Heart left ventricle (tissue), 13 donors: ENCODE measurements around the gene TACO1.

ENCODE experiments used
- CTCF ChIP-seq, 12 donors: fragments of 200-600 bp; sonication (generic) in 4 of 12; IDR thresholded peaks; one replicate each; pipeline versions ENCODE4 v1.5.0 to v1.8.0; 2018 to 2022; ENCODE audit warnings: antibody characterized with exemption in 12 of 12, mild to moderate bottlenecking in 5 of 12
- POLR2A ChIP-seq, 2 donors: fragments of 450-650 bp; IDR thresholded peaks; one replicate each; pipeline ENCODE4 v1.6.1; 2017; ENCODE audit warnings: antibody characterized with exemption in 2 of 2, mild to moderate bottlenecking in 2 of 2, moderate library complexity in 2 of 2
- donor health status: ischemic (EF 13 %, LVEDD 7.1; RV severe dilation, severe dysfunction).
- donor health status: DM: no; HTN: yes; CAD: no.
- donor health status: DM: no; HTN: no; CAD: no.
- donor health status: ischemic (EF 25% LVEDD 6.9; RV normal size, moderate dysfunction).
- donor health status: ischemic (EF 25% LVEDD 5.7; RV mildly dilated, moderate dysfunction).
- donor health status: ischemic (EF 35%, LVEDD 5.7; RV mildly dilated, moderate dysfunction).
- donor health status: nonischemic (EF 11% LVEDD 7.7; RV severe dilation, severe dysfunction).
- donor health status: DM: yes; HTN: yes; CAD: no.
- donor health status: PGD.
- donor health status: ischemic (EF 29% LVEDD 5.4; RV normal size, mild dysfunction).
- donor health status: nonischemic (EF 23%, LVEDD 6.1; RV moderate dilation, normal function).

DNA sequence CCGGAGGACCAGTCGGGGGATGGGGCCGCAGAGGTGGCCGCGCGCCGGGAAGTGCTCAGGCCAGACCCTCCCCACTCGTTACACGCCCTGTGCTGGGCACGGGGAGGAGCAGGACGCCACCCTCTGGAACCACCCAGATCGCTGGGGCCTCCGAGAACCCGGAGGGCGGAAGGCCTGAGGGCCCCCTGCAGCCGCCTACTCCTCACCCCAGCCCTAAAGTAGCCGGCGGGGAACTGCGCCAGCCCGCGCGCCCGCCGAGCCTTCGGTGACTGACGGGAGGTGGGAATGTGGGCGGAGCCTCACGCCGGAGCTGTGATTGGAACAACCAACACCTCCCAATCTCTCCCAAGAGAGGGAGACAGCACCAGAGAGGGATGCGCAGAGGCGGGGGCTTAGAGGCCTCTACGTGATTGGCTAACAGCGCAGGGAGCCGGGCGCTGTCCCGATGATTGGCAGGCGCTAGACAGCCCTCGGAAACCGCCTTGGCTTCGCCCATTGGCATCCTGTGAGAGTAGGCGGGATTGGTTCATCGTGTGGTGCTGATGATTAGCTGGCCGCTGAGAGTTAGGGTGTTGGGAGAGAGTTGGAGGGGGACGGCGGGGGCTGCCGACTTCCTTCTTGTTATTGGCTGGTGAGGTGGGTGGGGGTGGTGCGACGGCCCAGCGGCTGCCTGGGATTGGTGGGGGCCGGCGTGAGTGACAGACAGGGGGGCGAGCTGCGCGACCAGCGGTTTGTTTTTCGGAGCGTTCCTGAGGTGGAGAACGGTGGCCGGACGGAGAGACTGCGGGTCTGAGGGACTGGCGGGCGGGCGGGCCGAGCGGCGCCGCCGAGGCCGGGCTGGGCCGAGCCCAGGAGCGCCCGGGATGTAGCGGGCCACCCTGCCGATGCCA, 21.2 kb downstream of the TACO1 start, which contains the start of gene MAP3K3:
- TF ChIP-seq CTCF (IDR thresholded peaks at IDR 0.05) (peak in 4 of 12 donors; percentile 29 to 55 (median 48)), POLR2A (IDR thresholded peaks at IDR 0.05) (peak in 1 of 2 donors; percentile 87)
